RWPE1 (cell line): Measurements from ENCODE around the gene WDFY4.

Experiments
- CTCF ChIA-PET: fragments of 350-600 bp; sonication (Branson Sonifier 250); formaldehyde crosslinking; extraction: SDS; loops from one replicate; lab custom pipeline; 2021; lab: Yijun Ruan, JAX
- POLR2A ChIA-PET: fragments of 400-600 bp; formaldehyde crosslinking; extraction: SDS; loops from one replicate; lab custom pipeline; 2020; ENCODE audit warnings: antibody characterized with exemption; ENCODE audit not compliant: low non-redundant PET; lab: Yijun Ruan, JAX
- DNase-seq: peaks from one replicate; pipeline ENCODE4 v3.0.0; 2012; ENCODE audit warnings: low spot score
- H3K27ac ChIP-seq: fragments of 450-650 bp; 2 replicates; pipeline ENCODE4 v1.5.1; 2017
- TF ChIP-seq, protein P1 (sequence below): fragments of 450-650 bp; conservative IDR thresholded peaks from 2 replicates; pipeline ENCODE4 v1.5.1; 2017; ENCODE audit warnings: low read depth, mild to moderate bottlenecking

WDFY4 gene

DNA sequence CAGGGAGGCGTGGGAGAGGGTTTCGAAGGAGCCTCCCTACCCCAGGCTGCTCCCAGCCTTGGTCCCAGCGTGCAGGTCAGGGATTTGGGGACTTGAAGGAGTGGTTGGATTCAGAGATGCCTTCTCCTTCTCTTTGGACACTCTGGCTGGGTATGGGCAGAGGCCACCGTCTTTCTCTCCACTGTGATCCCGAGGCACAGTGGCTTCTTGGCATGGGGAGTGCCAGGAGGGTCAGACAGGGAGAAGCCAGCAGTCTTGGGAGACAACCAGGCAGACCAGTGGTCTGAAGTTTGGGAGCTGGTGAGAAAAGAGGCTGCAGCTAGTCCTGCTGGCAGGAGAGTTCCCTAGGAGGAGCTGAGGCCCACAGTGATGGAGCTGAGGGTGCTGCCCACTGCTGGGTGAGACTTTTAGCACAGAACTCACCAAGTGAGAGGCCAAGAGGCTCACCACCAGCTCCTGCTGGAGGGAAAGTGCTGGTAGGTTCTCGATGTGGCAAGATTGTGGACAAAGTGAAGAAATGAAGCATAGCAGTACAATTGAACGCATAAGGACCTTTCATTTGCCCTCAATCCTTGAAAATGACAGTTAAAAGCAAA is 35.2 kb upstream of the WDFY4 start:
- TF ChIP-seq, protein P1, sequence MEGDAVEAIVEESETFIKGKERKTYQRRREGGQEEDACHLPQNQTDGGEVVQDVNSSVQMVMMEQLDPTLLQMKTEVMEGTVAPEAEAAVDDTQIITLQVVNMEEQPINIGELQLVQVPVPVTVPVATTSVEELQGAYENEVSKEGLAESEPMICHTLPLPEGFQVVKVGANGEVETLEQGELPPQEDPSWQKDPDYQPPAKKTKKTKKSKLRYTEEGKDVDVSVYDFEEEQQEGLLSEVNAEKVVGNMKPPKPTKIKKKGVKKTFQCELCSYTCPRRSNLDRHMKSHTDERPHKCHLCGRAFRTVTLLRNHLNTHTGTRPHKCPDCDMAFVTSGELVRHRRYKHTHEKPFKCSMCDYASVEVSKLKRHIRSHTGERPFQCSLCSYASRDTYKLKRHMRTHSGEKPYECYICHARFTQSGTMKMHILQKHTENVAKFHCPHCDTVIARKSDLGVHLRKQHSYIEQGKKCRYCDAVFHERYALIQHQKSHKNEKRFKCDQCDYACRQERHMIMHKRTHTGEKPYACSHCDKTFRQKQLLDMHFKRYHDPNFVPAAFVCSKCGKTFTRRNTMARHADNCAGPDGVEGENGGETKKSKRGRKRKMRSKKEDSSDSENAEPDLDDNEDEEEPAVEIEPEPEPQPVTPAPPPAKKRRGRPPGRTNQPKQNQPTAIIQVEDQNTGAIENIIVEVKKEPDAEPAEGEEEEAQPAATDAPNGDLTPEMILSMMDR = no peak
- CTCF ChIA-PET = interaction anchor here (1.2 kb wide), 1 partner anchor 42 kb away, joined by 3 read pairs; no protein-coding TSS in a partner anchor
- DNase-seq = no peak
- H3K27ac ChIP-seq = no peak overlapping the region
- POLR2A ChIA-PET = no interaction called here

GRCh38 chr10:48651293-48651692 is 33.4 kb upstream of the WDFY4 start:
- TF ChIP-seq, protein P1 = no peak
- ChIA-PET CTCF (no interaction called here), POLR2A (no interaction called here)
- no peak overlapping the region for H3K27ac ChIP-seq
- DNase-seq = no peak

DNA sequence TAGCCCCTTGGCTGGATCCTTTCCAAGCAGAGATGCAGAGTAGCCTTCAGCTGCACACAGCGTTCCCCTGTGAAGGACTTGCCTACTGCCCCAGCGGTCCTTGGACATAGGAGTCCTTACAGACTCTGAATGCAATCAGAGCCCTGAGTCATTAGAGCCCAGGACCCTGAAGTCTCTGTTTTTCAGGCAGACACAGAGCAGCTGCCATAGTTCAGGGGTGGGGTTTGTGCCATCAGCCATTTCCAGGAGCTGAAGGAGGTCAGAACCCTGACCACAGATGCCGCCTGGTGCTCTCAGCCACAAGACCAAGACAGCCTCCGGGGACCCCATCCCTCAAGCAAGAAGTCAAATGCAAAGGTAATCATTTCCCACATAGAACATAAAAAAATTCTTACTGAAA is 32.8 kb upstream of the WDFY4 start:
- H3K27ac ChIP-seq = no peak overlapping the region
- ChIA-PET POLR2A (no interaction called here), CTCF (interaction anchor here (0.6 to 0.8 kb wide), 2 partner anchors 44 to 64 kb away, joined by 3 to 5 read pairs; no protein-coding TSS in a partner anchor)
- TF ChIP-seq, protein P1 = no peak
- no peak for DNase-seq

DNA sequence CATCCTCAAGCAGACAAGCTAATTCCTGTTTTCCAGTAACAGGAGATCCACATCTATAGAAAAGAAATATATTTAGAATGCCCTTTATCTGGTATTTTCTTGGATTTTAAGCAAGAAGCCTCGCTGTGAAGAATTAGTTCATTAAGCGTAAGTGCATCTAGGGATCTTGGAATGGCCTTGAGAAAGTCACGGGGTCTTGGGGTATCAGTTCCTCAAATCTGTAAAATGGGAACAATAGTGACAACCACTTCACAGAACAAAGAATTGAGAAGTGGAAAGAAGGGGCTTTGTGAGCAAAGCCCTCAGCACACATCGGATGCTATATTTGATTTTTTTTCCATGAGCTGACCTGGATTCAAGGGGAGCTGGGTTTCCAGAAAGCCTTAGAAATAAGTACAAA is 32.3 kb upstream of the WDFY4 start:
- TF ChIP-seq, protein P1 = no peak
- ChIA-PET CTCF (interaction anchor here (0.6 to 0.8 kb wide), 2 partner anchors 45 to 64 kb away, joined by 3 to 5 read pairs; no protein-coding TSS in a partner anchor), POLR2A (no interaction called here)
- no peak for DNase-seq
- H3K27ac ChIP-seq = no peak overlapping the region

DNA sequence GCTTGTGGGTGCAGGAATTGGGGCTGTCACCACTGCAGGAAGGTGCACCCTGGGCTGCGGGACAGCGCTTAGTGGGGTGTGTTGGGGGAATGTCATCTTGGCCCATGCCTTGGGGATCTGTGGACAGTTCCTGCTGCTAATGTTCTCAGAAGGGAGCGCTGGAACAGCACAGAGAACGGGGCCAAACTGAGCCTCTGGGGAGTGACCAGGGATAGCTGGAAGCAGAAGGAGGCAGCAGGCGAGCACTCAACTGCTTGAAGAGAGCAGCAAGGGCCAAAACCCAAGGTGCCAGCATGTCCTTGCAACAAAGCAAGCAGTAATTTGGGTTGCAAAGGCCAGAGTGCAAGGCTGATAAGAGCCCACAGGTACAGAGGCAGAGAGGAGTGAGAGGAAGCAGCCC is 31.3 kb upstream of the WDFY4 start:
- H3K27ac ChIP-seq = no peak overlapping the region
- ChIA-PET POLR2A (no interaction called here), CTCF (no interaction called here)
- no peak for DNase-seq
- TF ChIP-seq, protein P1 = no peak

- no peak for DNase-seq
- no peak overlapping the region for H3K27ac ChIP-seq
- CTCF ChIA-PET = no interaction called here
- TF ChIP-seq, protein P1 = no peak
- POLR2A ChIA-PET = no interaction called here
These were observed 30.6 kb upstream of the WDFY4 start for GRCh38 chr10:48653944-48654698.
